Dermis blood vessel endothelial cell (primary cell): ENCODE measurements around the gene CD40. TPM values are rescaled to one million over a fixed set of nuclear protein-coding genes. Genes with fewer than 3 reads are reported as not detected.
A peak's percentile ranks its signal among the peaks of the same experiment; 100 is the strongest.

Experiments
- DNase-seq: peaks from one replicate; pipeline ENCODE4 v3.0.0; 2010
- total RNA-seq: library from RNA; depleted of rRNA; stranded (reverse); fragments of >200 nt; gene quantifications from 2 replicates; pipeline ENCODE4 v1.2.3, GENCODE V29; 2014

CD40 gene
- total RNA-seq, 1 donor from 2014 or later, result 21.3 TPM

DNA sequence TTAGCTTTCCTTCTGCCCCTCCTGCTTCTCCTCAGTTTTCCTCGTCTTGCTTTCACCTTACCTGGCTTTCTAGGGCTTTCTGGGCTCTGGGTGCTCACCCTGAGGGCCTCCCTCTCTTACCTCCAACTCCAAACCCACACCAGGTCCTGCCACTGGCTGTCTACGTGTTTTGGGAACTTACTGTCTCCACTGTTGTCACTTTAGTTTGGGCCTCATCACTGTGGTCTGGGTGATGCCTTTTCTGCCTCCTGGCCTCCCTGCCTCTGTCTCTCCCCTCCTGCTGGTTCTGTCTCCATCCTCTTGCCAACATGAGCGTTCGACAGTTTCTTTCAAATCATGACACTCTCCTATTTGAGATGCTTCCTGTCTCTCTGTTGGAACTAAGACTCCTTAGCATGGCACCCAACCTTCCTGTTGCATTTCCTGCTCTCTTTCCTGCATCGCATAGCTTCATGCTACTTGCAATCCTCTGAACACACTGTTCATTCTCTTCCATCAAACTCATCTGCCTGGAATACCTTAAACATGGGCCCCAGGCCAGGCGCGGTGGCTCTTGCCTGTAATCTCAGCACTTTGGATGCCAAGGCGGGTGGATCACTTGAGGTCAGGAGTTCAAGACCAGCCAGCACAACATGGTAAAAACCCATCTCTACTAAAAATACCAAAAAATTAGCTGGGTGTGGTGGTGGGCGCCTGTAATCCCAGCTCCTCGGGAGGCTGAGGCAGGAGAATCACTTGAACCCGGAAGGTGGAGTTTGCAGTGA lies 5.5 kb downstream of the CD40 start:
- DNase-seq, result no peak

- DNase-seq, result no peak
Observed at GRCh38 chr20:46126440-46127056, 8.4 kb downstream of the CD40 start.

DNA sequence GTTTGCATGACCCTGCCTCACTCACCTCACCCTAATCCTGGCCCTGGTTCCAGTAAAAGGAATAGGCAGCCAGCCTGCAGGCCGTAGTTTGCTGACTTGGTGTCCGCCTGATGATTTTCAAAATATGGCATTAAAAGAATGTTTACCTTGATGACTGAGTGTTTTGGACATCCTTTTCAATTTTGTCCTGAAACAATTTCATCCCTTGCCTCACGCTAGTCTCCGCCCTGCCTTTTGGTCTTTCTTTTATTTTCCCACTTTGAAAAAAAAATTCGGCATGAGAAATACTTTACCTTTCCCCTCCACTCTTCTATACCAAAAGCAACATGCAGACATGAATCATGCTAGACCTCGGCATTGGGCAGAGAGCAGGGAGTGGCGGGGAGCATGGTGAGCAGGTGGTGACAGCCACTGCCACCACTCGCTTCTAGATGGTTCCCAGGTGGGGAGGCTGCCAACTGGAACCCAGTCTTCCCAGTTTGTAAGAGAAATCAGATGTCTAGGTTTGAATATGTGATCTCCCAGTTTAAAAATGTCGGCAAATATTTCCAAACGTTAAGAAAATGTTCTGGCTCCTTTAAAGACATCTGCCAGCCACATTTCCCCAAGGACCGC lies 9.4 kb downstream of the CD40 start:
- no peak for DNase-seq

GRCh38 chr20:46128310-46129151 lies 10.4 kb downstream of the CD40 start:
- DNase-seq, result peak; percentile 52

GRCh38 chr20:46129955-46130481 lies 11.9 kb downstream of the CD40 start:
- no peak for DNase-seq

DNA sequence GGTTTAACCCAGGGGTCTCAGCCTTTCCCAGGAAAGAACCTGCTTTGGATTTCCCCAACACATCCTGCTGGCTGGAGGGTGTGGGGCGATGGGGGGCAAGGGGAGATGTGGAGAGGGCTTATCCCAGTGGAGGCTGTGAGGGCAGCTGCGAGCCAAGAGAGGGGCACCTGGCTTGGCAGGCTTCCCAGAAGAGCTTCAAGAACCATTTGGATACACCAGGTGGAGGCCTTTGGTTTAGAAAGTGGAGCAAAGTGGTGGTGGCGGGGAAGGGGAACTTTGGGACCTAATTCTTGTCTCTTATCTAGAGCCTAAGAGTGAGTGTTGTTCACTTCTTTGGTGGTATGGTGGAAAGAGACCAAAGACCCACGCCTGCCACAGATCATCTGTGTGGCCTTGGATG lies 12.4 kb downstream of the CD40 start:
- DNase-seq, result no peak

DNA sequence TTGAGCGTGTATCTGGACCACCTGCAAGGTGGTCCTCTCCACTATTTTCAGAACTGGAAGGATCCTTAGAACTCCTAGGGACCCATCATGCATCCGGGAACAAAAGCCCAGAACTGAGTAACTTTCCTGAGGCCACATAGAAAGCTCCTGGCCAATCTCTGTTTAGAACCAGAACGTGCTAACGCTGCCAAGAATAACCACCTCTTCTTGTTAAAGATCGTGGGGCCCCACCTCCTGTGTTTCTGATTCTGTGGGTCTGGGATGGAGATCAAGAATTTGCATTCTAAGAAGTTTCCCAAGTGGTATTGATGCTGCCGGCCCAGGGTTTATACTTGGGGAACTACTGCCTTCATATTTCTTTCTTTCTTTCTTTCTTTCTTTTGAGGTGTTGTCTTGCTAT lies 13.3 kb downstream of the CD40 start:
- peak; percentile 31 for DNase-seq

GRCh38 chr20:46132705-46133120 lies 14.6 kb downstream of the CD40 start:
- DNase-seq, result peak; percentile 79

- DNase-seq, result no peak
Observed at GRCh38 chr20:46133886-46134654, 16.0 kb downstream of the CD40 start.

- DNase-seq, result no peak
Observed at GRCh38 chr20:46134716-46135115, 16.6 kb downstream of the CD40 start.

DNA sequence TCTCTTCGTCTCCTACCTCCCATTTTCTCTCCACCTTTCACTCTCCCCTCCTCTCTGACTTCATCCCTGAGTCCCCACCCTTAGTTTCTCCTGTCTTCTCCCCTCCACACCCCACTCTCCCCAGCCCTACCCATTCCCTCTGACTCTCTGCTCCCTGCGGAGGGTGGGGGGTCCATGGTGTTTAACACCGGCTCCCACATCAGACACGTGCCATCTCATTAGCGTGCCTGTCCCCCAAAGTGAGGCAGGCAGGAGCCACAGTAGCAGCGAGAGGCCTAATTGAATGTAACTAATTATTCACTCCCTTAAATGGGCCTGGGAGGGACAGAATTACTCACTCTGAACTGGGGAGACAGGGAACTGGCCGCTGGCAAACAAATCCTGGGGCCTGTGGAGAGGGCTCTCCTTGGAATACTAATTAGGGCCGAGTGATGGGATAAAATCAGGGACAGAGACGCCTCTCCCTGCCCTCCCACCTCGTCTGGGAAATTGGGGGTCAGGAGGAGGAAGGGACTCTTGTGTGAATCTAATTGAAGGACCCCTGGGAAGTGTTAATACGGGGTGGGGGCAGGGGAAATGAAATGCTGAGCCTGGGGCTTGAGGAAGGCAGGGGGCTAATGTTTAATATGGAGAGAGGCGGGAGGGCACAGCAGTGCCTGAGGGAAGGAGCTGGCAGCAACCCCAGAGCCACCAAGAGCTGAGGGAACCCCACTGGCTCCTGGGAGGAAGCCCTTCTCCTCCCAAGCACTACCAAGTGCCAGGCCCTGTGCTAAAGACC lies 17.9 kb downstream of the CD40 start:
- no peak for DNase-seq

DNA sequence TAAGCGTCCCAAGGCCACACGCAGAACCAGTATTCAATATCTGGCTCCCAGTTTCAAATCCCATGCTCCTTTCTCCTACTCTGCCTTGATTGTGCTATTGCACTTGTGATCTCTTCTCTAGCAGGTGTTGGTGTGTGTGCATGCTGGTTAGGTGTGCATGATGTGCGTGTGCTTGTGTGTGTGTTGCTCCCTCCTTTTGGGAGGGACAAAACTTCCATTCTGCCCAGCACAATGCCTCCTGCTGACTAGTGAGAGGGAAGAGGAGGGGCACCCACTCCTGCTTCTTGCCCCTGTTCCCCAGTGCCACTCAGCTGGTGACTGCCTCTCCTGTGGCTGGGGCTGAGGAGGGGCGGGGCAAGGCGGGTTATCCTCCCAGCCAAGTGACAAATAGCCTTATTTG lies 19.7 kb downstream of the CD40 start:
- DNase-seq, result no peak

DNA sequence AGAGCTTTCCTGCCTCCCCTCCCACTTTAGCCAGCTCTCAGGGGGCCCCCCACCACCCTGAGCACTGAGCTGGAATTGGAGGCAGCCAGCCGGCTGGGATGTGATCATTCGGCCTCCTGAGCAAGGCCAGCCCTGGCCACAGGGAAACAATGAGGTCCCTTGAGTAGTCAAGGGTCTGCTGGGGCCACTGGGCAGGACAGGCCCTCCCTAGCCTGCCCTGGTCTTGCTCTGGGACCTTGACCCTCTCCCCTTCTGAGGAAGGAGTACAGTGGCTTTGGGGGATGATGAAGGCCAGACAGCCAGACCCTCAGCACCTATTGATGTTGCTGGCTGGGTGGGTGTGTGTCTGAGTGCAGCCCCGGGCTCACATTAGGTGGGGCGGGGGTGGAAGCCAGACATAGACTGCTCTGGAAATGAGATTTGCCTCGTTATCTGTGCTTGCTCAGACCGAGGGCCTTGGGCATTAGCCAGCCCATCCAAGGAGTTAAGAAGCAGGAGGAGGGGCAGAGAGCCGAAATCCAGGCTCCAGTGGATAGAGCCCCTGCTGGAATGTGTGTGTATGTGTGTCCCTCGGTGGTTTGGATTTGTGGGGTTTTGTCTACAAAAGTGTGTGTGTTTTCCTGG lies 21.3 kb downstream of the CD40 start:
- no peak for DNase-seq

- no peak for DNase-seq
Observed at GRCh38 chr20:46139908-46140482, 21.9 kb downstream of the CD40 start.

DNA sequence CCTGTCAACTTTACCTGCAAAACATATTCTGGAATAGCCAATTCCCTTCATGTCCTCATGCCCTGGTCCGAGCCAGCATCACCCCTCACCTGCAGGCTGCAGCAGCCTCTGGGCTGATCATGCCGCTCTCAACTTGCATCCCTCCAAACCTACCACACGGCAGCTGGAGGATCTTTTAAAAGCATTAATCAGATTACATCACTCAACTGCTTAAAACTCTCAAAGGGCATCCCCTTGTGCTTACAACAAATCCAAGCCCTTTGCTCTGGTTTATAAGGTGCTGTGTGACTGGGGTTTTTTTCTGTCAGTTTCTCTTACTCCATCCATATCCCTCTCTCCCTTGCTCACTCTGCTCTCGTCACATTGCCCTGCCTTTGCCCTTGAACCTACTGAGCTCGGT lies 24.0 kb downstream of the CD40 start:
- no peak for DNase-seq

DNA sequence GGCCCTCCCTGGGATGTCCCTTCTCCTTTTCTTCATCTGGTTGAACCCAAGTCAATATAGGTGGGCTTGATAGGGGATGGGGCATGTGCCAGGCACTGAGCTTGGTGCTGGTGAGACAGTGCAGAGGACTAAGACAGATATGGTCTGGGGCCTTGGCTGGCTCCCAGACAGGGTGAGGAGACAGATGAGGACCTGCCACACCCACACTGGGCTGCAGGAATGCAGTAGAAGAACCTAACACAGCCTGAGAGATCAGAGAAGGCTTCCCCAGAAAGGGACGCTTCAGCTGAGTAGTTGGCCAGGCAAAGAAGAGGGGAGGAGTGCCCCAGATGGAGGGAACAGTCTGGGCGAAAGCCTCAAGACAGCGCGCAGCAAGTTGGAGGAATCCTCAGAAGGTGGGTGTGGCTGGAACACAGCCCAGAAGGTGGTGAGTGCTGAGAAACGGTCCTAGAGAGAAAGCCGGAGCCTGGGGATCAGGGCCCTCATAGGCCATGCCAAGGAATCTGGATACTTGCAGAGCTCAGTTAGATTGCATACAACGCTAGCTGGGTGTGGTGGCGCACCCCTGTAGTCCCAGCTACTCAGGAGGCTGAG lies 26.4 kb downstream of the CD40 start:
- no peak for DNase-seq

GRCh38 chr20:46145713-46146112 lies 27.6 kb downstream of the CD40 start:
- DNase-seq, result no peak

DNA sequence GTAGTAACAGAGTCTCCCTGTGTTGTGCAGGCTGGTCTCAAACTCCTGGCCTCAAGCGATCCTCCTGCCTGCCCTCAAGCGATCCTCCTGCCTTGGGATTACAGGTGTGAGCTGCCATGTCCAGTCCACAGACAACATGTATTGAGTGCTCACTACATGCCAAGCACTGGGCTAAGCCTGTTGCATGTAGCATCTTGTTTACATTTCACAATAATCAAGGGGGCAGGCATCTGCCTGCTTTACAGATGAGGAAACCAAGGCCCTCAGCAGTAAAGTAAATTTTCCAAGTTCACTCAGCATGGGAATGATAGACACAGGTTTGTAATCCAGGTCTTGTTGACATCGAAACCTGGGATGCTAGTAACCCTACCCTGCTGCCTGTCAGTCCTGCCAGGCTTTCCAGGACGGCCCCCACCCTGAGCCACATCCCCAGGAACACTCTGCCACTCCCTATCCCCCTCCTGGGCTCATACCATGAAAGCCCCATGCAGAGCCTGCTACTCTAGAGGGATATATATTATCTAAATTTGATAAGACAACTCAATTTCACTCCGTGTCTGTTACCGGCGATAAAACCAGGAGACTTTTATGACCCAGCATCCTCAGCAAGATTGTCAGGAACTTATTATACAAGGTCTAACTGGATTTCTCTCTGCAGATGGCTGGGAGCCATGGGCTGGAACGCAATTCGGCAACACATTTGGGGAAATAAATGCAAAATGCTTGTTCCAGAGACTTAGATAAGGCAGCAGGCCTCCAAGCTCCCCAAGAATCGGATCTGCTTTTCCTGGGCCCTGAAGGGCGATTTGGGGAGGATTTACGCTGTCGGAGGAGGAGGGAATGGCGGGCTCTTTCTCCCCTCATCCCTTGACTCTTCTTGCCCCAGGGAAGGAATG lies 30.4 kb downstream of the CD40 start:
- no peak for DNase-seq

DNA sequence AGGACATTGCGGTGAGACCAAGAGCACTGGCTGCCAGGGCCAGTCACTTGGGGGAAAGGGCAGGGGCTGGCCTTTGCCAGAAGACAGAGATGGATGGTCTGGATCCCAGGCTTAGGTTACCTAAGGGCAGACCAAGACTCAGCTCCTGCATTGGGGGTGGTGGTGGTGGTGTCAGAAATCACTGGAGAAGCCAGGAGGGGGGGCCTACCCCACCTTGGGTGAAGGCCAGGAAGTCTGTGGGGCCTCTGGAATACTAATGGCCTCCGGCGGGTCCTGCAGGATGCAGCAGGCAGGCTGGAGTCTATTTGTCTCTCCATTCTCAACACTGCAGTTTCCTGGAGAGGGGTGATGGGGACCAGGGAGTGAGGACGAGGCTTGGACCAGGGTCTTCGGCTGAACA lies 32.8 kb downstream of the CD40 start:
- no peak for DNase-seq
